HG03139 (cell line): Measurements from ENCODE around the gene ALDH1L1.

ENCODE experiments used
- ATAC-seq: cut with Tn5 transposase; IDR thresholded peaks from one replicate; pipeline ENCODE4 v1.9.1; 2021; ENCODE audit not compliant: unreplicated experiment

Gene ALDH1L1

GRCh38 chr3:126056681-126057500, 123.5 kb downstream of the ALDH1L1 start:
- no peak for ATAC-seq

DNA sequence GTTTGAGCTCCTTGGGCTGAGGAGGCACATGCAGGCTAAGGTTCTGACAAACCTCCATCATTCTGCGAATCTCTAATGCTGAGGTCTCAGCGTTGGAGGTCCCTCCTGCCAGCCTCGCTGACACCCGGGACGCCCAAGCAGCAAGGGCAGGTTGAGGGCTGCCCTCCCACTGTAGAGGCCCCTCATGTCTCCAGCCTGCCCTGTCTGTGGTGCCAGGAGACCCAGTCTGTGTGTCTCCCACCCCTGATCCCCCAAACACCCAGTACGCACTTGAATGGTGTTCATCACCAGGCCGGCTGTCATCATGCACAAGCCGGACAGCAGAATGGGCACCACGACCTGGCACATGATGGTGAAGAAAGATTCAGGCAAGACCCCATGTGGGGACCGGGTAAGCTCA, 124.3 kb downstream of the ALDH1L1 start:
- ATAC-seq = no peak

- ATAC-seq = no peak
Measured at GRCh38 chr3:126054870-126055269, 125.5 kb downstream of the ALDH1L1 start.

DNA sequence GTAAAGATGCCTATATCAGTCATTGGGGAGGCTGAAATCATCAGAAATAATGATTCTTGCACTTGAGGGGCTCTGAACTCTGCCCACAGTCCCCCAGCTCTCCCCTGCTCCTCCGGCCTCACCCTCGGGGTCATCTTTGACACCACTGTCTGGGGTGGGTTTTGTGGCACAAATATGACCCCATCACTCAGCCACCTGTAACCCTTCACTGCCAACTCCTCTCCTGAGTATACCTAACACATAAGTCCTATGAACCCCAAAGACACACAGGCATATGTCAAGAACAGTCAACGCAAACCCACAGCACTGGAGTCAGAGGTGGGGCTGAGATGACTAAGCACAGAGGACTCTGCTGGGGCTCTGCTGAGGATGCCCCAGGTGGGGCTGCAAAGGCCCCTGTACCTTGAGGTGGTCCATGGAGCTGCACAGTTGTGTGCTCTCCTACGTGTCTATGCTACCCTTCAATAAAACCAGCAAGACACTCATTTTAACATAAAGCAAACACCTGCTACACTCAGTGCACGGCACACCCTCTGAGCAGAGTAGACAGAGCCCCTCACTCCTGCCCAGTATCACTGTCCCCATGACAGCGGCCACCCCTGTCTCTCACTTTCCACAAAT, 126.3 kb downstream of the ALDH1L1 start:
- ATAC-seq = no peak
